HL-60 (cell line): ENCODE results near the gene DAP.

Source experiments
- CTCF ChIP-seq: IDR thresholded peaks from one replicate; pipeline ENCODE4 v1.5.1; 2011; ENCODE audit warnings: low read length, control low read depth, inconsistent platforms; ENCODE audit not compliant: insufficient read depth
- POLR2AphosphoS5 ChIP-seq: IDR thresholded peaks from 2 replicates; pipeline ENCODE4 v1.6.1; 2012; ENCODE audit warnings: low read depth
- SPI1 ChIP-seq: IDR thresholded peaks from 2 replicates; pipeline ENCODE4 v1.6.1; 2012; ENCODE audit warnings: low read depth, mild to moderate bottlenecking, borderline replicate concordance
- TF ChIP-seq, protein P1 (sequence below): IDR thresholded peaks from 2 replicates; pipeline ENCODE4 v1.6.1; 2012; ENCODE audit warnings: low read depth; ENCODE audit not compliant: insufficient replicate concordance

DNA sequence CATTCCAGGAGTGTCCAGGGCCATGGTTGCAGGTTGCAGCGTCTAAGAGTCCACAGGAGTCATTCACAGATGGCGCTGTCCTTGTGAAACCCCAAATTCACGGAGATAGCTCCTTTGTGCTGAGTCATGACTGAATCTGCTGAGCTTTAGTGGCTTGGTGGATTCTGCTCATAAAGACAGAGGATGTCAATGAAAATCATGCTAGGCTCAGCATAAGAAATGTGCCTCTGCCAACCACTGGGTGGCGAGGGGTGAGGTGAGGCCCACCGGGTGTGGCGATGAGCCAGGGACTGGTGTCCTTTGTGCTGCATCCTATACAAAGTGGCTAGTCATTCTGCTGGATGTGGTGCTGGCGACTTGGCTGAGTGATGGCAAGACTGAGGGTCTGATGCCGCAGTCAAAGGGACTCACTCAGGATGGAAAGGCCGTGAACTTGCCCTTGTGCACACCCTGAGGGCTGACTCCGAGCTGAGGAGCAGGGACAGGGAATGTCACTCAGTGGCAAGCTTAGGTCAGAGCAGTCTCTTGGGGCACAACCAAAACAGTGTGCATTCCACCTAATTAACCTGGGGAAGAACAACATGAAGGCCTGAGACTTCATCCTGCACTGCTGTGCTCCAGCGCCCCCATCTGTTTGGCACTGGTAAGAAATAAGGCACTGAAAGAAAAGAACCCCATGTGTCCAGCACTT lies 71.5 kb downstream of the DAP start:
- no peak for TF ChIP-seq SPI1
- TF ChIP-seq POLR2AphosphoS5, result no peak
- peak; percentile 11 for TF ChIP-seq CTCF
- TF ChIP-seq, protein P1, sequence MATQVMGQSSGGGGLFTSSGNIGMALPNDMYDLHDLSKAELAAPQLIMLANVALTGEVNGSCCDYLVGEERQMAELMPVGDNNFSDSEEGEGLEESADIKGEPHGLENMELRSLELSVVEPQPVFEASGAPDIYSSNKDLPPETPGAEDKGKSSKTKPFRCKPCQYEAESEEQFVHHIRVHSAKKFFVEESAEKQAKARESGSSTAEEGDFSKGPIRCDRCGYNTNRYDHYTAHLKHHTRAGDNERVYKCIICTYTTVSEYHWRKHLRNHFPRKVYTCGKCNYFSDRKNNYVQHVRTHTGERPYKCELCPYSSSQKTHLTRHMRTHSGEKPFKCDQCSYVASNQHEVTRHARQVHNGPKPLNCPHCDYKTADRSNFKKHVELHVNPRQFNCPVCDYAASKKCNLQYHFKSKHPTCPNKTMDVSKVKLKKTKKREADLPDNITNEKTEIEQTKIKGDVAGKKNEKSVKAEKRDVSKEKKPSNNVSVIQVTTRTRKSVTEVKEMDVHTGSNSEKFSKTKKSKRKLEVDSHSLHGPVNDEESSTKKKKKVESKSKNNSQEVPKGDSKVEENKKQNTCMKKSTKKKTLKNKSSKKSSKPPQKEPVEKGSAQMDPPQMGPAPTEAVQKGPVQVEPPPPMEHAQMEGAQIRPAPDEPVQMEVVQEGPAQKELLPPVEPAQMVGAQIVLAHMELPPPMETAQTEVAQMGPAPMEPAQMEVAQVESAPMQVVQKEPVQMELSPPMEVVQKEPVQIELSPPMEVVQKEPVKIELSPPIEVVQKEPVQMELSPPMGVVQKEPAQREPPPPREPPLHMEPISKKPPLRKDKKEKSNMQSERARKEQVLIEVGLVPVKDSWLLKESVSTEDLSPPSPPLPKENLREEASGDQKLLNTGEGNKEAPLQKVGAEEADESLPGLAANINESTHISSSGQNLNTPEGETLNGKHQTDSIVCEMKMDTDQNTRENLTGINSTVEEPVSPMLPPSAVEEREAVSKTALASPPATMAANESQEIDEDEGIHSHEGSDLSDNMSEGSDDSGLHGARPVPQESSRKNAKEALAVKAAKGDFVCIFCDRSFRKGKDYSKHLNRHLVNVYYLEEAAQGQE, result no peak
